ENCODE results near the gene HK2.
"Not testable (repeated sequence)": the region's sequence is repeated elsewhere in the genome, so short reads cannot be mapped to it uniquely, and the experiment has no call there.

The HK2 gene

GRCh38 chr2:74881176-74881575, 47.2 kb downstream of the HK2 start:
- DNase-seq, result no peak

- no peak for DNase-seq
These were observed 47.8 kb downstream of the HK2 start for GRCh38 chr2:74881626-74882298.

- DNase-seq, result no peak
These were observed 48.4 kb downstream of the HK2 start for GRCh38 chr2:74882299-74882687.

- no peak for DNase-seq
These were observed 49.1 kb downstream of the HK2 start for GRCh38 chr2:74883011-74883410.

- DNase-seq, result no peak
These were observed 50.3 kb downstream of the HK2 start for GRCh38 chr2:74884118-74884762.

DNA sequence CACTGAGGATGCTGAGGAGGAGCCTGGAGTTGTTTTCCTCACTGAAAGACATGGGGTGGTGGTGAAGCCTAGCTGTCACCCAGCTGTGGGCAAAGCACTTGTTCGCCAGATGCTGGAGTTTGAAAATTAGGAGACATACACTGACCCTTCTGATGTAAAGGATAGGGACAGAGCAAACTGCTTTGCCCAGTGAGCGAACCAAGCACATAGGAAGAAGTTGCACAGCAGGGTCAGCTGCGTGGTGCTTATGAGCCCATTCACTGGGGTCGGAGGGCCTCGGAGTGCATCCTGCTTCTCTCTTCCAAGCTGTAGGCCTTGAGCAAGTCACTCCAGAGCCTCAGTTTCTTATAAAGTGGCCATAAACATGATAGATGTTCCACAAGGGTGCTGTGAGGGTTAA, 50.9 kb downstream of the HK2 start:
- DNase-seq, result no peak

DNA sequence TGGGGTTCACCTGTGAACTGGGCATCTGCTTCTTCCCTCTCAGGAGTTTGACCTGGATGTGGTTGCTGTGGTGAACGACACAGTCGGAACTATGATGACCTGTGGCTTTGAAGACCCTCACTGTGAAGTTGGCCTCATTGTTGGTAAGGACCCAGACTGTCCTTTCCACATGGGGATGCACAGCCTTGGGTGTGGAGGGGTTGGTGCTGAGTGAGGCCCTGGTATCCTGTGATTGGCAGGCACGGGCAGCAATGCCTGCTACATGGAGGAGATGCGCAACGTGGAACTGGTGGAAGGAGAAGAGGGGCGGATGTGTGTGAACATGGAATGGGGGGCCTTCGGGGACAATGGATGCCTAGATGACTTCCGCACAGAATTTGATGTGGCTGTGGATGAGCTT, 52.3 kb downstream of the HK2 start:
- no peak for DNase-seq

- no peak for DNase-seq
These were observed 52.9 kb downstream of the HK2 start for GRCh38 chr2:74886811-74887210.

DNA sequence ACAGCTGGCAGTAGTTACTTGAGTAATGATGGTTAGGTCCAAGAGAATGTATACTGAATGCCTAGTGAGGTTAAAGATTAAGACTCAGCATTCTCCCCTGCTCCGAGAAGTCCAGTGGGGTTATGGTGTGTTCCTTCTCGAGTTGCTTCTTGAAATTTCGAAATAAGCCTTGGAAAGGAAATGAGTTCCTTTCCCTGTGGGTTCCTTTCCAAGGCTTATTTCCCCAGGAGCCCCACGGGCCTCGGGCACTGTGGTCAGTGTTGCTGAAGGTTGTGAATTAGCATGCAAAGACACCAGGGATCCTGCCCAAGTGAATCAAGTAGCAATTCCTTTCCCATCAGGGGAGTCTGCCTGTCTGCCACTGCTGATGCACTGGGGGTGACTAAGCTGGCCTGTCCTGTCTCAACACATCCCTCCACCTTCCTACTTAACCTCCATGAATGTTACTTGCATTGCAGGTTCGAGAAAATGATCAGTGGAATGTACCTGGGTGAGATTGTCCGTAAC, 53.6 kb downstream of the HK2 start:
- DNase-seq, result no peak

DNA sequence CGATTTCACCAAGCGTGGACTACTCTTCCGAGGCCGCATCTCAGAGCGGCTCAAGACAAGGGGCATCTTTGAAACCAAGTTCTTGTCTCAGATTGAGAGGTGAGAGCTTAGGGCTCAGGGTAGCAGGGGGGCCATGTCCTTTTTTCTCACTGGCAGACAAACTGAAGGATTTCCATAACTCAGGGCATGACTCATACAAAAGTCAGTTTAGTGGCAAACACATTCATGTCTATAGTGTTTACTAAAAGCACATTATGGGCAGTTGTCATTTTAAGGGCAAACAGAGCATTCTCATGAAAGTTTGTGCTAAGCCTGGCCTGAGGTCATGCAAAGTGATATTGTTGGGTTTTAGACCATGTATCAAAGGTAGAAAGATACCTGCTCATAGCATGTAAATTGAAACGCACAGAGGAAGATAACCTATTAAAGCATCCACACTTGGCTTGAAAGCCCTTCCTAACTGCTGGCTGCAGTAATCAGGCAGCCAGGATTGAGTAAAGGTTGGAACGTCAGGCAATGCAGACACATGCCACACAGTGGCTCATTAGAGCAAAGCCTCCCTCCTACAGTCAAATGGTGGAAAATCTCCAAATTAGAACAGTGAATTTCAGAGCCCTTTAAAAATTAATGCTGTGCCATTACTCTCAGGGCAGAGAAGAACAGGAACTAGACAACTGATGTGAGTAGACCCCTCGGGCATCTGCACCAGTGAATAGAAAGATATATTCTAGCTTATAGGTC, 54.2 kb downstream of the HK2 start:
- no peak for DNase-seq

- DNase-seq, result no peak
These were observed 55.2 kb downstream of the HK2 start for GRCh38 chr2:74889159-74889558.

- no peak for DNase-seq
These were observed 56.8 kb downstream of the HK2 start for GRCh38 chr2:74890711-74891110.

DNA sequence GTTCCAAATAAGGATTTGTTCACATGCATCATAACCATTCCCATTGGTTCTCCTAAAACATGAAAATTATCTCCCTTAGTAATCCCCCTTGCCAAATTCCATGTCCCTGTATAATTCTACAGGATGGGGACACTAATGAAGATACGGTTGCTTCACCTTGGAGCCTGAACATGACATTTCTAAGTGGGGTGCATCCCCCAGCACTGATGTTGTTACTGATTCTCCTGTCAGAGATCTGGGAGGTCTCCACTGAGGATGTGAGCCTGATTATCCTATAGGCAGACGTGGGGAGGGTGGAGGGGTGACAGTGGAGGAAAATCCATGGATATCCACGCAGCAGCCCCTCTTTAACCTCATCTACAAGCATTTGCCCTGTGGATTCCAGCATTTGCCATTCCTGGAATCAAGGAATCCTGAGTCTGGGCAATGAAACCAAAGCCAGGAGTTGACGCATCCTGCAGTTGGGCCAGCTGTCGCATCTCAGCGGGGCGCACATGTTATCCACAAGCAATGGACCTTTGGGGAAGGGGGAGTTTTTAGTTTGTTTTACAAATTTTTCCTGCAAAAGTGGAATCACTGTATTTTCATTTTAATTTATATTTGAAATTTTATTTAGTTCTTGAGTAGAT, 57.3 kb downstream of the HK2 start:
- no peak for DNase-seq

DNA sequence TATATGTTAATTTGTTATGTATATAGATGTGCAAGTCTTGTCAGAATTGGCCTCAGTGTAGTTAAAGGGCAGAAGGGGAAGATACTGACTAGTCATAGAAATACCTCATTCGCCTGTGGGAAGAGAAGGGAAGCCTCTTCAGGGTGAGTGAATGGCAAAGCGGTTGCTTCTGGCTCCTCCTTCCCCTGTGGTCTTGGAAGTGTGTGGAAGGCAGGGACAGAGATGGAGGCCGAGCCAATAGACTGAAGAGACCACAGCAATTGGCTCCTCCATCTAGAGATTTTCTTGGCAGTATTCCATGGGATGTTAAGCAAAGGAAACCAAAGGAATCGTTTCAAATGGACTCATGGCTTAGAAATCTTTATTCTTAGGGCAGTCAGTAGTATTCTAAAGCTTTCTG, 57.9 kb downstream of the HK2 start:
- not testable (repeated sequence) for DNase-seq

GRCh38 chr2:74892609-74893008, 58.7 kb downstream of the HK2 start:
- no peak for DNase-seq

GRCh38 chr2:74893332-74893731, 59.4 kb downstream of the HK2 start:
- no peak for DNase-seq

DNA sequence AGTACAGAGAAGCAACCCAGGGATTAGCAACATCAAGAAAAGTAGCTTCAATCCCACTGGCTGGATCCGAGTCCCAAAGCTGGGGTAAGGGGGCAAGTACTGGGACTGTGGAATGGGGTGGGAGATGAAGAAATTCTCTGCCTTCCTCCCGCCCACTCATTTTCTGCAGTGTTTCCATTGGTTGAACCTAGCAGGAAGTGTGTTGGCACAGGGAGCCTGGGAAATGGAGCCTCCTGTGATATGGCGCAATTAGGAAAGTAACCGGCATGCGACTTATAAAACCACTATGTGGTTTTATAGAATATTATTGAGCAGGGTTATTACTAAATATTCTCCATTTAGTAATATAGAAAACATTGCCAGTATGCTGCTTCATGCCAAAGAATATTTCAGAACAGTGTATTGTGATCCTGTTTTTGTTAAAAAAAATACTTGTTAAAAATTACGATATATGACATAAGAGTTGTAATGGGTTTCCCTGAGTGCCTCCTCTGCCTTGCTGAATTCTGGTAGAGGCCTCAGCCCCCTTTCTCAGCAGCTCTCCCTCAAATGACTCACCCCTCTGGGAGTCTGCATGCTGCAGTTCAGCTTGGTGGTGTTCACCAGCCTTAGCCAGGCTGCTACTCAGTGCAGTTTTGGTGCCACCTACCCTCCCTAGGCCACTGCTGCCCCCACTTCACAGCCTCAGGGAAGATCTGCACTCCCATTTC, 60.5 kb downstream of the HK2 start:
- no peak for DNase-seq

GRCh38 chr2:74895001-74895400, 61.1 kb downstream of the HK2 start:
- DNase-seq, result no peak

- DNase-seq, result no peak
These were observed 62.3 kb downstream of the HK2 start for GRCh38 chr2:74896232-74896631.

DNA sequence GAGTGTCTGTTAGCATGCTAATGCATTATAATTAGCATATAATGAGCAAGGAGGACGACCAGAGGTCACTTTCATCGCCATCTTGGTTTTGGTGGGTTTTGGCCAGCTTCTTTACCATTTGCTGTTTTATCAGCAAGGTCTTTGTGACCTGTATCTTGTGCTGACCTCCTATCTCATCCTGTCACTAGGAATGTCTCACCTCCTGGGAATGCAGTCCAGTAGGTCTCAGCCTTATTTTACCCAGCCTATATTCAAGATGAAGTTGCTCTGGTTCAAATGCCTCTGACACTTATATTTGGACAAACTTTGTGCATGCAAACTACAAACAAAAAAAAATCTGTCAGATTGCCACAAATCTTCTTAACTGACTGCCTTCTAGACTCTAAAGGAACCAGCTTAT, 66.3 kb downstream of the HK2 start:
- not testable (repeated sequence) for DNase-seq

GRCh38 chr2:74902281-74902860, 68.4 kb downstream of the HK2 start:
- DNase-seq, result no peak

DNA sequence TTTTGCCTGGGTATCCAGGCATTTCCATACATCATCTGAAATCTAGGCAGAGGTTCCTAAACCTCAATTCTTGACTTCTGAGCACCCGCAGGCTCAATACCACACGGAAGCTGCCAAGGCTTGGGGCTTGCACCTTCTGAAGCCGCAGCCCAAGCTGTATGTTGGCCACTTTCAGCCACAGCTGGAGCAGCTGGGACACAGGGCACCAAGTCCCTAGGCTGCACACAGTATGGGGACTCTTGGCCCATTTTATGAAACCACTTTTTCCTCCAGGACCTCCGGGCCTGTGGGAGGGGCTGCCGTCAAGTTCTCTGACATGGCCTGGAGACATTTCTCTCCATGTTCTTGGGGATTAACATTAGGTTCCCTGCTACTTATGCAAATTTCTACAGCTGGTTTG, 72.5 kb downstream of the HK2 start:
- no peak for DNase-seq

DNA sequence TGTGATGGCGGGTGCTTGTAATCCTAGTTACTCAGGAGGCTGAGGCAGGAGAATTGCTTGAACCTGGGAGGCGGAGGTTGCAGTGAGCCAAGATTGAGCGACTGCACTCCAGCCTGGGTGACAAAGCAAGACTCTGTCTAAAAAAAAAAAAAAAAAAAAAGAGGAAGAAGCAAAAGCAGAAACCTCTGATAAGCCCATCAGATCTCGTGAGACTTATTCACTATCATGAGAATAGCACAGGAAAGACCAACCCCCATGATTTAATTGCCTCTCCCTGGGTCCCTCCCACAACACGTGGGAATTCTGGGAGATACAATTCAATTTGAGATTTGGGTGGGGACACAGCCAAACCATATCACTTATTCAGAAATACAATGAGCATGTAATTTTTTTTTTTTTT, 73.6 kb downstream of the HK2 start:
- not testable (repeated sequence) for DNase-seq
